Keratinocyte (primary cell): ENCODE data around the gene LDLRAP1.

ENCODE experiments used
- CTCF ChIP-seq, 3 experiments: IDR thresholded peaks in 1 of 3; conservative IDR thresholded peaks in 1 of 3; optimal IDR thresholded peaks in 1 of 3; 2 replicates in 2 of 3; 3 replicates in 1 of 3; pipeline versions ENCODE3 to v1.5.1; 2011; ENCODE audit warnings: low read length in 3 of 3, mild to moderate bottlenecking in 3 of 3, moderate library complexity in 2 of 3, control low read depth in 1 of 3, inconsistent platforms in 1 of 3; ENCODE audit not compliant: insufficient read depth in 2 of 3; ENCODE audit errors: extremely low read depth in 1 of 3
- EZH2 ChIP-seq: IDR thresholded peaks from one replicate; pipeline ENCODE4 v1.6.1; 2012; ENCODE audit warnings: inconsistent platforms, mild to moderate bottlenecking, low read length, moderate library complexity

GRCh38 chr1:25517476-25518394 is 25.7 kb upstream of the LDLRAP1 start:
- TF ChIP-seq CTCF (optimal IDR thresholded peaks at IDR 0.05 in 1 of 3, IDR thresholded peaks at IDR 0.05 in 1 of 3, conservative IDR thresholded peaks at IDR 0.05 in 1 of 3; ENCODE audit: extremely low read depth in 1 of 3, insufficient read depth in 2 of 3, low read length in 3 of 3): no peak
- TF ChIP-seq EZH2: no peak
